ENCODE data around the gene TRNAU1AP.
"Not testable (repeated sequence)": the region's sequence is repeated elsewhere in the genome, so short reads cannot be mapped to it uniquely, and the experiment has no call there.

The TRNAU1AP gene

GRCh38 chr1:28566931-28567330 is 14.0 kb downstream of the TRNAU1AP start:
- no peak for DNase-seq (ENCODE audit: extremely low read depth, low read depth)
- no peak for TF ChIP-seq CTCF (IDR thresholded peaks at IDR 0.05; ENCODE audit: low read depth, low read length)

- no peak for DNase-seq (ENCODE audit: extremely low read depth, low read depth)
- TF ChIP-seq CTCF (IDR thresholded peaks at IDR 0.05; ENCODE audit: low read depth, low read length) = no peak
Measured at GRCh38 chr1:28571911-28572310, 19.0 kb downstream of the TRNAU1AP start.

- not testable (repeated sequence) for DNase-seq (ENCODE audit: extremely low read depth, low read depth)
Measured at GRCh38 chr1:28572891-28573290, 20.0 kb downstream of the TRNAU1AP start.

- DNase-seq (ENCODE audit: extremely low read depth, low read depth) = no peak
- TF ChIP-seq CTCF (IDR thresholded peaks at IDR 0.05; ENCODE audit: low read depth, low read length) = no peak
Measured at GRCh38 chr1:28573564-28573963, 20.7 kb downstream of the TRNAU1AP start.

GRCh38 chr1:28577052-28577678 is 24.3 kb downstream of the TRNAU1AP start:
- TF ChIP-seq CTCF (IDR thresholded peaks at IDR 0.05; ENCODE audit: low read depth, low read length) = no peak
- DNase-seq (ENCODE audit: extremely low read depth, low read depth) = no peak

- DNase-seq (ENCODE audit: extremely low read depth, low read depth) = no peak
- no peak for TF ChIP-seq CTCF (IDR thresholded peaks at IDR 0.05; ENCODE audit: low read depth, low read length)
Measured at GRCh38 chr1:28577738-28578536, 25.1 kb downstream of the TRNAU1AP start.

GRCh38 chr1:28578696-28579218 is 25.9 kb downstream of the TRNAU1AP start:
- no peak for TF ChIP-seq CTCF (IDR thresholded peaks at IDR 0.05; ENCODE audit: low read depth, low read length)
- DNase-seq (ENCODE audit: extremely low read depth, low read depth) = no peak
